ENCODE measurements around the gene ANXA6. TPM values are rescaled to one million over a fixed set of nuclear protein-coding genes. Genes with fewer than 3 reads are reported as not detected.

Gene ANXA6
- total RNA-seq, 4 donors from 2014 or later, result 359 to 435 (median 375) TPM

DNA sequence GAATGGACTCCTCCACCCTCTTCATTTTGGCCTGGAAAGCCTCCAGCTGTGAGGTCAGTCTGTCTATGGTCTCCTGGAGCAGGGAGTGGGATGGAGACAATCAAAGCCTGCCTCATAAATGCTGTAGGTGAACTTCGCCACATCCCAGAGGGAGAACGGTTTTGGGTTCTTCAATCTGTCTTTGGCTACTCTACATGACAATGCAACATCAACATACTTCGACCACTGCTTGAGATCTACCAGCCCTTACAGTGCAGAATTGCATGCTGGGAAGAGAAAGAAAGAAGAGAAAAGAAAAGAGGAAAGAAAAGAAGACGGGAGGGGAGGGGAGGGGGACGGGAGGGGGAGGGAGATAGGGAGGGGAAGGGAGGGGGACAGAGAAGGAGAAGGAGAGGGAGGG, 28.5 kb upstream of the ANXA6 start:
- H3K27me3 ChIP-seq, result no peaks in the 10 kb centered on the region
- no peaks in the 10 kb centered on the region for H3K4me1 ChIP-seq
- peaks cover 0 to 84% of the 10 kb centered on the region in 2 donors for H3K36me3 ChIP-seq
- 18 to 67% methylated on average over 2 to 5 of the region's 5 CpGs for WGBS, 2 donors (ENCODE audit: low coverage in 1 of 2)
- no peak overlapping the region for H3K27ac ChIP-seq
- H3K9me3 ChIP-seq, result no peaks in the 10 kb centered on the region
- ATAC-seq, result no peak
- TF ChIP-seq POLR2A (IDR thresholded peaks at IDR 0.05) (no peak), EP300 (IDR thresholded peaks at IDR 0.05) (no peak), POLR2AphosphoS5 (IDR thresholded peaks at IDR 0.05) (no peak)
- TF ChIP-seq, protein P1, sequence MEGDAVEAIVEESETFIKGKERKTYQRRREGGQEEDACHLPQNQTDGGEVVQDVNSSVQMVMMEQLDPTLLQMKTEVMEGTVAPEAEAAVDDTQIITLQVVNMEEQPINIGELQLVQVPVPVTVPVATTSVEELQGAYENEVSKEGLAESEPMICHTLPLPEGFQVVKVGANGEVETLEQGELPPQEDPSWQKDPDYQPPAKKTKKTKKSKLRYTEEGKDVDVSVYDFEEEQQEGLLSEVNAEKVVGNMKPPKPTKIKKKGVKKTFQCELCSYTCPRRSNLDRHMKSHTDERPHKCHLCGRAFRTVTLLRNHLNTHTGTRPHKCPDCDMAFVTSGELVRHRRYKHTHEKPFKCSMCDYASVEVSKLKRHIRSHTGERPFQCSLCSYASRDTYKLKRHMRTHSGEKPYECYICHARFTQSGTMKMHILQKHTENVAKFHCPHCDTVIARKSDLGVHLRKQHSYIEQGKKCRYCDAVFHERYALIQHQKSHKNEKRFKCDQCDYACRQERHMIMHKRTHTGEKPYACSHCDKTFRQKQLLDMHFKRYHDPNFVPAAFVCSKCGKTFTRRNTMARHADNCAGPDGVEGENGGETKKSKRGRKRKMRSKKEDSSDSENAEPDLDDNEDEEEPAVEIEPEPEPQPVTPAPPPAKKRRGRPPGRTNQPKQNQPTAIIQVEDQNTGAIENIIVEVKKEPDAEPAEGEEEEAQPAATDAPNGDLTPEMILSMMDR (IDR thresholded peaks at IDR 0.05), result no peak
- no peak overlapping the region for H3K4me3 ChIP-seq

DNA sequence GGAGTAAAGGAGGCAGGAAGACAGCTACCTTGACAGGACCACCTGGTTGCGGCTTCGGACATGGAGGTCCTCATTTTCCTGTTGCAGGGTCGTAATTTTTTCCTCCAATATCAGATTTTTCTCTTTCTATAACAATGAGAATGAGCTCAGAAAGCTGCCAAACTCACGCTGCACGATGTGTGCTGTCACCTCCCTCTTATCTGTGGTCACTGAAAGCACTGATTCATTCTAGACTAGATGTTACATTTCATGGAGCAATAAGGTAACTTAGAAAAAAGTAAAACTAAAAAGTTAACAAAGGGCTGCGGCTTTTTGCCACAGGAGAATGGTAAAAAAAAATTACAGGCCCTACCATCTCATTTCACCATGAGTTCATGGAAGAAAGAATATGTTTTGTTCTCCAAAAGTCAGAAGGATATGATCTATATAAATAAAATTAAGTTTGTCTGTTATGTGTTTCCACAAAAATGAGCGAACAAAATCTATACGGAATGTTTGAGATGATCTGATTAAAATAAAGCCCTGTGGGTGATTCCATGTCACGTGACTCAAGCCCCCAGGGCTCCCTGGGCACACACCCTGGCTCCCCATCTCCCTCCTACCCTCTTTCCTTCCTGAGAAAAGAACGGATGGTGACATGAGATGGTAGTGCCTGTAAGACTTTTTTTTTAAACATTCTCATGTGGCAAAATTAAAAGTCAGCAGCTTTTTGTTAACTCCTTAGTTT, 26.9 kb upstream of the ANXA6 start:
- no peaks in the 10 kb centered on the region for H3K4me1 ChIP-seq
- 80% methylated on average over 8 of the region's 10 CpGs for WGBS, 2 donors (ENCODE audit: low coverage in 1 of 2)
- TF ChIP-seq POLR2A (IDR thresholded peaks at IDR 0.05) (no peak), POLR2AphosphoS5 (IDR thresholded peaks at IDR 0.05) (no peak), EP300 (IDR thresholded peaks at IDR 0.05) (no peak)
- TF ChIP-seq, protein P1 (IDR thresholded peaks at IDR 0.05), result no peak
- ATAC-seq, result no peak
- no peaks in the 10 kb centered on the region for H3K9me3 ChIP-seq
- H3K4me3 ChIP-seq, result no peak overlapping the region
- no peak overlapping the region for H3K27ac ChIP-seq
- peaks cover 0 to 90% of the 10 kb centered on the region in 2 donors for H3K36me3 ChIP-seq
- H3K27me3 ChIP-seq, result no peaks in the 10 kb centered on the region

DNA sequence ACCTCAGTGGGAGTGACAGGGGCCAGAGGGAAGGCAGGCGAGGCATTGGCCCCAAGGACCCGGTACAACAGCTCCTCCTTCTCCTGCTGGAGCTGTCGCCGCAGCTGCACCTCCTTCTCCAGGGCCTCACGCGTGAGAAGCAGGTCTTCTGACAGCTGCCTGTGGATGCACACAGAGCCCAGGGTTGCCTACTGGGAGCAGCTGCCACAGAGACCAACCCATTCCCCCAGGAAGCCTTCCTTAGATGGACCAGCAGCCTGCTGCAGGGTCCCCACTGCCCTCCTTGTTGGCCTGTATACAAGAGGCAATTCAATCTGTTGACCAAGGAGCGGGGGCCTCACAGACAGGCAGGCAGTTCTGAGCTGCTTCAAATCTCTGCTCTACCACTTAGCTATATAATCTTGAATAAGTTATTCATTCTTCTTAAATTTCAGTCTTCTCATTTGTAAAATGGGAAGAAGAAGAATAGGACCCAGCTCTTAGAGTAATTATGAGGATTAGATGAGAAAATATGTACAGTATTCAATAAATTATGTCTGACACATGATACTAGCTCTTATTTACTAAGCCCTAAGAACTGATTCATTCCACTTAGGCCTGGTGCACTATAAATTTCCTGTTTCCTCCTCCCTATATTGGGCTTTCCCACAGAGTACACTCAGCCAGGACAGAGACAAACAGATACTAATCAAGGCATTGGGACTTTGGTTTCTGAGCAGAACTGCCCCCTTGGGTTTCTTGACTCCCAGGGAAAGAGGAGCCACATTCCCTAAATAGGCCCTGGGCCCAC, 26.1 kb upstream of the ANXA6 start:
- 100% methylated on average over 1 of the region's 7 CpGs for WGBS, 2 donors (ENCODE audit: low coverage in 1 of 2)
- TF ChIP-seq POLR2AphosphoS5 (IDR thresholded peaks at IDR 0.05) (no peak), EP300 (IDR thresholded peaks at IDR 0.05) (no peak), POLR2A (IDR thresholded peaks at IDR 0.05) (no peak)
- TF ChIP-seq, protein P1 (IDR thresholded peaks at IDR 0.05), result no peak
- no peak for ATAC-seq
- no peak overlapping the region for H3K4me3 ChIP-seq
- no peak overlapping the region for H3K27ac ChIP-seq
- peaks cover 0 to 95% of the 10 kb centered on the region in 2 donors for H3K36me3 ChIP-seq
- no peaks in the 10 kb centered on the region for H3K27me3 ChIP-seq
- H3K9me3 ChIP-seq, result no peaks in the 10 kb centered on the region
- no peaks in the 10 kb centered on the region for H3K4me1 ChIP-seq

DNA sequence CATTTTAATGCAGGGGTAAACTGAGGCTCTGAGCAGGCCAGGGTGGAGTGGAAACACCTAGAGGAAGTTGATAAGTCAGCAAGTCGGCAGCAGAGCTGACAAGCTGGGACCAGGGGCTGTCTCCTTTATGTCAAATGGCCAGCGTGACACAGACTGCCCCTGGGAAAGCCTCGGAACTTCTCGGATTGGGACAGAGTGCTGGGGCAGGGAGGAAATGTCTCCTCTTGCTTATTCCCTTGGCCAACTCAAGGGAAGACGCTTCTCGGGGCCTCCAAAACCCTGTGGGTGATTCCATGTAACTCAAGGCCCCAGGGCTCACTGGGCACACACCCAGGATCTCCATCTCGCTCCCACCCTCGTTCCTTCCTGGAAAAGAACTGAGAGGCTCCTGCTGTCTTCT, 25.4 kb upstream of the ANXA6 start:
- Histone ChIP-seq H3K27ac (peak overlapping the region in 1 of 4 donors; percentile 23), H3K4me1 (no peaks in the 10 kb centered on the region), H3K9me3 (no peaks in the 10 kb centered on the region), H3K36me3 (peaks cover 0 to 98% of the 10 kb centered on the region in 2 donors), H3K4me3 (no peak overlapping the region), H3K27me3 (no peaks in the 10 kb centered on the region)
- no peak for TF ChIP-seq POLR2A (IDR thresholded peaks at IDR 0.05)
- TF ChIP-seq EP300 (IDR thresholded peaks at IDR 0.05), result no peak
- no peak for TF ChIP-seq POLR2AphosphoS5 (IDR thresholded peaks at IDR 0.05)
- TF ChIP-seq, protein P1 (IDR thresholded peaks at IDR 0.05), result no peak
- no peak for ATAC-seq
- WGBS, 2 donors (ENCODE audit: low coverage in 1 of 2), result 64% methylated on average over 2 of the region's 8 CpGs; no CpG with 5 or more reads in 1 of the 2 donors

Data from gastroesophageal sphincter (tissue), 4 donors.